Measurements from ENCODE around the gene SMIM36. TPM values are rescaled to one million over a fixed set of nuclear protein-coding genes. Genes with fewer than 3 reads are reported as not detected.

SMIM36 gene
- total RNA-seq, 1 donor from 2014 or later: not detected

GRCh38 chr17:55420776-55421178 lies 90.5 kb downstream of the SMIM36 start:
- H3K27ac Mint-ChIP-seq: peak overlapping the region; percentile 70
- no peak for DNase-seq (ENCODE audit: extremely low spot score, unreplicated experiment)
- H3K36me3 Mint-ChIP-seq: peaks cover 14% of the 10 kb centered on the region
- H3K9me3 Mint-ChIP-seq: no peaks in the 10 kb centered on the region
- peaks cover 9% of the 10 kb centered on the region for H3K27me3 Mint-ChIP-seq
- peak overlapping the region; percentile 91 for H3K4me3 Mint-ChIP-seq
- peaks cover 25% of the 10 kb centered on the region for H3K4me1 Mint-ChIP-seq (ENCODE audit: unreplicated experiment)
- no peak for TF ChIP-seq CTCF (conservative IDR thresholded peaks at IDR 0.05)

GRCh38 chr17:55420067-55420775 lies 91.0 kb downstream of the SMIM36 start:
- Mint-ChIP-seq H3K27me3 (peaks cover 9% of the 10 kb centered on the region), H3K27ac (peak overlapping the region; percentile 70), H3K9me3 (no peaks in the 10 kb centered on the region), H3K36me3 (peaks cover 14% of the 10 kb centered on the region), H3K4me3 (peak overlapping the region; percentile 91), H3K4me1 (ENCODE audit: unreplicated experiment) (peaks cover 25% of the 10 kb centered on the region)
- DNase-seq (ENCODE audit: extremely low spot score, unreplicated experiment): no peak
- TF ChIP-seq CTCF (conservative IDR thresholded peaks at IDR 0.05): no peak

GRCh38 chr17:55418369-55419268 lies 92.6 kb downstream of the SMIM36 start:
- no peak for DNase-seq (ENCODE audit: extremely low spot score, unreplicated experiment)
- peaks cover 25% of the 10 kb centered on the region for H3K36me3 Mint-ChIP-seq
- peaks cover 37% of the 10 kb centered on the region for H3K4me1 Mint-ChIP-seq (ENCODE audit: unreplicated experiment)
- no peaks in the 10 kb centered on the region for H3K9me3 Mint-ChIP-seq
- H3K27ac Mint-ChIP-seq: no peak overlapping the region
- no peak for TF ChIP-seq CTCF (conservative IDR thresholded peaks at IDR 0.05)
- peak overlapping the region; percentile 91 for H3K4me3 Mint-ChIP-seq
- H3K27me3 Mint-ChIP-seq: no peaks in the 10 kb centered on the region

- peaks cover 31% of the 10 kb centered on the region for H3K4me1 Mint-ChIP-seq (ENCODE audit: unreplicated experiment)
- no peak overlapping the region for H3K27ac Mint-ChIP-seq
- H3K9me3 Mint-ChIP-seq: no peaks in the 10 kb centered on the region
- H3K27me3 Mint-ChIP-seq: no peaks in the 10 kb centered on the region
- no peak for TF ChIP-seq CTCF (conservative IDR thresholded peaks at IDR 0.05)
- no peak for DNase-seq (ENCODE audit: extremely low spot score, unreplicated experiment)
- peak overlapping the region; percentile 32 for H3K4me3 Mint-ChIP-seq
- peaks cover 29% of the 10 kb centered on the region for H3K36me3 Mint-ChIP-seq
These were observed 93.6 kb downstream of the SMIM36 start for GRCh38 chr17:55417411-55418268.

- Mint-ChIP-seq H3K27me3 (no peaks in the 10 kb centered on the region), H3K4me1 (ENCODE audit: unreplicated experiment) (peaks cover 28% of the 10 kb centered on the region), H3K36me3 (peaks cover 33% of the 10 kb centered on the region), H3K9me3 (no peaks in the 10 kb centered on the region), H3K27ac (no peak overlapping the region), H3K4me3 (no peak overlapping the region)
- DNase-seq (ENCODE audit: extremely low spot score, unreplicated experiment): no peak
- TF ChIP-seq CTCF (conservative IDR thresholded peaks at IDR 0.05): no peak
These were observed 94.7 kb downstream of the SMIM36 start for GRCh38 chr17:55416470-55417052.
